NCI-H128 (cell line): ENCODE data around the gene AK5.
"Not testable (repeated sequence)": the region's sequence is repeated elsewhere in the genome, so short reads cannot be mapped to it uniquely, and the experiment has no call there.

Experiments
- DNase-seq: peaks from one replicate; lab custom pipeline; 2025; ENCODE audit not compliant: unreplicated experiment; lab: John Stamatoyannopoulos, UW

Gene AK5

GRCh38 chr1:77283701-77284425 is 2.0 kb downstream of the AK5 start:
- DNase-seq = no peak

- DNase-seq = no peak
Measured at GRCh38 chr1:77287535-77287934, 5.7 kb downstream of the AK5 start.

GRCh38 chr1:77288275-77288674 is 6.5 kb downstream of the AK5 start:
- no peak for DNase-seq

DNA sequence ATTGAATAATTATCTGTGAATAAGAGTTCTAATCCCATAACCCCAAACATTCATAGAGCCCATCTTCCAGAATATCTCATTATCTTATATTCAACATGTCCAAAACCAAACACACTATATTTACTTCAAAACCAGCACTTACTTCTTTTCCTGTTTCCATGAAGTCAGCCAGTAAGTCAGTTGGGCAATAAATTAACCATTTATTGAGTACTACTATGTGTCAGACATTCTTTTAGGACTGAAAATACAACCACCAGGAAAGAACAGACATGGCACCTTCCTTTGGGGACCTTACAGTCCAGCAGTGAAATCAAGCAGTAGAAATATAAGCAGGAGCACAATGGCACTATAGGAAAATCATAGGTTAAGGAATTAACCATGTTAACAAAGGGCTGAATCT is 8.8 kb downstream of the AK5 start:
- DNase-seq = no peak

- no peak for DNase-seq
Measured at GRCh38 chr1:77292551-77292950, 10.7 kb downstream of the AK5 start.

GRCh38 chr1:77300566-77300965 is 18.7 kb downstream of the AK5 start:
- DNase-seq = no peak

- DNase-seq = no peak
Measured at GRCh38 chr1:77303387-77303786, 21.6 kb downstream of the AK5 start.

GRCh38 chr1:77308889-77309621 is 27.2 kb downstream of the AK5 start:
- no peak for DNase-seq

GRCh38 chr1:77310924-77311323 is 29.1 kb downstream of the AK5 start:
- no peak for DNase-seq

DNA sequence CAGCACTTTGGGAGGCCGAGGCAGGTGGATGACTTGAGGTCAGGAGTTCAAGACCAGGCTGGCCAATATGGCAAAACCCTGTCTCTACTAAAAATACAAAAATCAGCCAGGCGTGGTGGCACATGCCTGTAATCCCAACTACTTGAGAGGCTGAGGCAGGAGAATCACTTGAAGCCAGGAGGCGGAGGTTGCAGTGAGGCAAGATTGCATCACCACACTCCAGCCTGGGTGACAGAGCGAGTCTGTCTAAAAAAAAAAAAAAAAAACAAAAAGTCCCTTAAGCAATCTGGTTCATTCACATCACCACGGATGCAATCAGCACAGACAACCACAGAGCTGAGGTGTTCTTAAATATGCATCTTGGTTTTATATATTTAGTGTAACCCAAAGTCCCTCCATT is 30.5 kb downstream of the AK5 start:
- DNase-seq = not testable (repeated sequence)

GRCh38 chr1:77313491-77313890 is 31.7 kb downstream of the AK5 start:
- no peak for DNase-seq

DNA sequence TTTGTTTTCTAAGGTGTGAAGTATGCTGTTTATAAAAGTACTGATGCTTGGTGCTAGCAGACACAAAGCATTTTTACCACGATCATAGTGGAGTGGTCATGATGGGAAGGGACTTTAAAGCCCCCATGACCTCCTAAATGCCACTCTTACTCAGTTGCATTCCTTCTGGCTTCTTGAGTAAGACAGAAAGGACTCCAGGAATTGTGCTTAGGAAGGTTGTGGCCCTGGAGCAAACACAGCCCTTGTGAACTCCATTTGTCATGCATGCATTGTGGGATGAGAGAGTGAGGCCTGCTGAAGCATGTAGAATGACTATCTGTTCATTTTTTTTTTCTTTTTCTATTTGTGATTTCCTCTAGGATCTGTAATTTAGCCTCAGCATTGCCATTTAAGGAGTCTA is 34.2 kb downstream of the AK5 start:
- no peak for DNase-seq

- DNase-seq = no peak
Measured at GRCh38 chr1:77316966-77317365, 35.1 kb downstream of the AK5 start.

DNA sequence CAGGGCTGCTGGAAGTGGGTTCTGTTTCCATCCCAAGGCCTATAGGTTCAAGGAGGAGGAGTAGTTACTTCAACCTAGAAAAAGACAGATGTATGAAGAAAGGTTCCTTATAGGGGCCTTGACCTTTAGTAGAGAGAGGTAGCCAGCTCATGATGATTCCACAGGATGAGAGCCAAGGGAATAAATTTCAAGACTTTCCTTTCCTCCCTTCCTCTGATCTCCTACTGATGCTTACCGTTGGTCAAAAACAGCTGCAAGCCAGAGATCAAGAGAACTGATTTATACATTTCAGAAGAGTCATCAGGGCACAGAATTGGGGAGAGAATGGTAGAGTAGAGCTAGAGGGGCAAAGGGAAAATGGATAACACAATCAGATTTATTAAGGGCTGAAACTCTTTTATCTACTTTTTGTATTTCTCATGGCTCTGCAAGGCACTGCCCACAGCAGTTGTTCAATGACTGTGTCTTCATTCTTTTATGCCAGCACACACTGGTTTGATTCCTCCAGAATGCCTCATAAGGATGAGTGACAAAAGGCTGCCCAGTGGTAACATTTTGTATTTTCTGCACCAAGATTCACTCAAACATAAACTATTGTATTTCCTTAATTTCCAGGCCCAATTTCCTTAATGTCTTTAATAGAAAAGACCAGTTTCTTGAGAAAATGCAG is 37.4 kb downstream of the AK5 start:
- DNase-seq = no peak

DNA sequence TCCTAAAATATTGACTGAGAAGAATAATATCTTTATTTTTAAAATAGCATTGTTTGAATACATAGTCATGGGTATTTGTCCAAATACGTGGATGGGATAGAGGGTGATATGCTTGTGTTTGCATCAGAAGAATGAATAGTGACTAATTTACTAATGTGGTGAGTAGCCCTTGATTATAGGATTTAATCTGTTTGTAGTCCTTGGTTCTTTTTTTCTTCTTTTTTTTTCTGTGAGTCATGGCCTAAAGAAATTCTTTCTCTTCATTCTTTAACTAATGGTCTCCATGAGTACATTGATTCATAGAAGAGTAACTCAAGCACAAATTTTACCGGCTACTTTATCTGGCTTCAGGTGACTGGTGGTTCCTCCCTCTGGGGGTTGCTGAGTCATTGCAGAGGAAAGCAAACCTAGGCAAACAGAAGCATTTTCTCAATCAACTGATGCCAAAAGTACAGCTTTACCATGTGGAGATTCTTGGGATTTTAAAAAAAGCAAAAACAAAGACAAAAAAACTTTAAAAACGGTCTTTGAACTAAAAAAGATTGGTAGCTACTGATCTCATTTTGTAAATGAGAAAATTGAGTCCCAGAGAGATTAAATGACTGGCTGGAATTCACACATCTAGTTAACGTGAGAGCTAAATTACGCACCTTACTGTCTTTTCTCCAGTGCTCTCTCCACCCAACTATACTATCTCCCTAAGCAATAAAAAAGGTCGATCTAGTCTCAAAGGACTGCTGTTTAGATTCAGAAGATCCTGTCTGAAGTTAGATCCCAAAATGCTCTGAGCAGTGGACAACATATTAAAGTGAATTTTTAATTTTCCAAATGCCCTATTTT is 40.5 kb downstream of the AK5 start:
- no peak for DNase-seq

- DNase-seq = no peak
Measured at GRCh38 chr1:77333501-77333900, 51.7 kb downstream of the AK5 start.

DNA sequence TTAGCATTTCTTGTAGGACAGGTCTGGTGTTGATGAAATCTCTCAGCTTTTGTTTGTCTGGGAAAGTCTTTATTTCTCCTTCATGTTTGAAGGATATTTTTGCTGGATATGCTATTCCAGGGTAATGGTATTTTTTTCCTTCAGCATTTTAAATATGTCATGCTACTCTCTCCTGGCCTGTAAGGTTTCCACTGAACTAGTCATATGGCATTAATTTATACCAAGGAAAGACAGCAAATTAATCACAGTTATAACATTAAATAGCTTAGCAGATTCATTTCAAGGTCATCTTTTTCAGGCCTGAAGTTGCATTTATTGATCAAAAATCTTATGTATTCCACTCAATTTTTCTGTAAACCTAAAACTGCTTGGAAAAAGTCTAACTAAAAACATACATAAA is 54.9 kb downstream of the AK5 start:
- no peak for DNase-seq

GRCh38 chr1:77339326-77339725 is 57.5 kb downstream of the AK5 start:
- no peak for DNase-seq

DNA sequence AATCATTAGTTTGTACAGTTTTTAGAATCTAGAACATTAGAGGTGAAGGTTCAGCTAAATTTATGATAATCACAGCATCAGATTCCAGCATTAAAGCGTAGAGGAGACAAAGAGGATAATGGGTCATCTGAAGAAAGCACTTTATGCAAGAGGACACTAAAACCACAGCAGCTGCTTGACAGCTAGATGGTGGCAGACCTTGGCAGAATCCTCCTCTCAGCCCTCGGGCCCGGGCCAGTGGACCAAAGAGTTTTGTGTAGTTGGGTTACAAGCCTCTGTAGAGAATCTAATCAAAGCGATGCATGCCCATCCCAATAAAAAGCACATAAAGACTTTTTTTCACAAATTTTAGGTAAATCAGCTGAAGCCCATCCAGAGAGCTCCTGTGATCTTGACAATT is 59.4 kb downstream of the AK5 start:
- DNase-seq = no peak

DNA sequence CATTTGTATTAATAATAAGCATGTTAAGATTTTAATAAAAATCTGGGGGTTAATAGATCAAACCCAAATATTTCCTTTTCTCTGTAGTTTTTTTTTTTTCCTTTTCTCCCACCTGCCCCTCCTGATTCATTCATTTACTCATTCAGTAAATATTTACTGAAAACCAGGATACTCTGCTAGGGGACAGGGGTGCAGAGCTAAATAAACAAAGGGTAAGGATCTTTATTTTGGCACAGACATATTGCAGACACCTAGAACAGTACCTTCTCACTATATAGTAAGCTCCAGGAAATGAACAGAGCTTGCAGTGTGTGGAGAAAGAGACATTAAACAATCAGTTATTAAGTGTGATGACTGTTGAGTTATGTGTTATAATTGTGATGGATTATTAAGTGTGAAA is 60.9 kb downstream of the AK5 start:
- DNase-seq = no peak

- DNase-seq = no peak
Measured at GRCh38 chr1:77347646-77348045, 65.8 kb downstream of the AK5 start.
